Motor neuron (in vitro differentiated cells): ENCODE results near the gene ARHGAP11A. TPM values are rescaled to one million over a fixed set of nuclear protein-coding genes. Genes with fewer than 3 reads are reported as not detected.

ENCODE experiments used
- ATAC-seq, 8 experiments: fragments of 200-7000 bp; cut with Tn5 transposase; replicated peaks in 6 of 8; 2 replicates each; pipeline ENCODE4 v1.8.0; 2021; ENCODE audit warnings: mild to moderate bottlenecking in 8 of 8, moderate library complexity in 8 of 8
- H3K27ac ChIP-seq, 2 donors: fragments of 250-450 bp; sonication (Bioruptor Pico); 2 replicates each; pipeline ENCODE4 v1.9.0; 2021; ENCODE audit warnings: antibody characterized with exemption in 2 of 2, mild to moderate bottlenecking in 2 of 2, moderate library complexity in 1 of 2
- H3K4me1 ChIP-seq, 2 donors: fragments of 250-450 bp; sonication (Bioruptor Pico); replicated peaks in 1 of 2; 2 replicates each; pipeline ENCODE4 v1.6.1; 2021; ENCODE audit warnings: antibody characterized with exemption in 2 of 2, mild to moderate bottlenecking in 2 of 2, moderate library complexity in 1 of 2
- H3K4me3 ChIP-seq, 5 donors: fragments of 250-450 bp; sonication (Bioruptor Pico); 2 replicates each; pipeline ENCODE4 v1.9.0; 2021; ENCODE audit warnings: antibody characterized with exemption in 5 of 5, mild to moderate bottlenecking in 5 of 5, moderate library complexity in 4 of 5
- WGBS, 10 experiments: fragments of 450-650 bp; shearing (Covaris generic); methylation state at CpG; one replicate each; pipeline ENCODE4 v1.0.0; 2022; 5-methylcytosine and 5-hydroxymethylcytosine counted together
- in situ Hi-C, 9 experiments: fragments of 400-800 bp; cut with MboI; loops; one replicate each; pipeline ENCODE4 v1.15.0; 2021; ENCODE audit warnings: low sequenced_read_pairs in 9 of 9, low pct_unique_long_range_greater_than_20kb in 2 of 9; ENCODE audit not compliant: unreplicated experiment in 9 of 9
- total RNA-seq, 8 experiments: library from RNA; unstranded; fragments of 300-600 nt; gene quantifications; 2 replicates each; pipeline versions ENCODE4 v1.2.3 to v1.2.4, GENCODE V29; 2022

ARHGAP11A gene
- total RNA-seq, 8 experiments from 2014 or later = 1.4 to 27.1 (median 3.4) TPM

DNA sequence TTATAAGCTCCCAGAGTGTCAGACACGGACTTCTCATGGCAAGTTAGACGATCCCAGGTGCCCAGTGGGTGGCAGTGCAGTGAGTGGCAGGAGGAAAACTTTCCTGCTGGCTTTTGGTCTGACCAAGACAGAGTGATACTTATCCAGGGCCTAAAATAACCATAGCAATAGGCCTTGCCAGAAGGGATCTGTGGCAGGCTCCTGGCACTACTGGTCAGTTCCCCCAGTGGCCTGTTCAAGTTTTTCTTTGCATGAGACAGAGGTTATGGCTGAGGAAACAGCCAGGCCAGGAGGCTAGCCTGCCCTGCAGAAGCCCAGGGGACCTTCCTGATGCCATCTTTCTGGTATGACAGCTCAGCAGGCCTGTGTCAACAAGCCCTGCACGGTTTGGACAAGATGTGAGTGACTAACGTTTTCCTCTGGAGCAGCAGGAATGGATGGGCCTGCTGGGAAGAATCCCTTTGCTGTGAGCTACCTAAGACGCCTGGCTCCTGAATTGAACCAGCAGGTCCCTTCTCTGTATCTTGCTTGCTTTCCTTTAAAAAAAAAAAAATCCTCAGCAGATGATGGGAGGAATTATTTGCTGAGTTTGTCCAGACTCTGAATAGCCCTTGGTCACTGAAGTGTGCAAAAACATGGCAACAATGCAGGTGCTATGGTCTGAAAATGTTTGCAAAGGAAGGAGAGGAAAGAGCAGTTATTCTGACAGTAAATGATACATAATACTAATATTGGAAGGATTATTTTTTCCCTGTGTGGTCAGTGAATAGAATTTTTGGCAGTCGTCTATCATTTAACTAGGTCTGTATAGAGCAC lies 44.2 kb downstream of the ARHGAP11A start:
- in situ Hi-C loops = loop anchor here (10.0 to 25.0 kb wide), 5 partner anchors 178 to 478 kb away; no protein-coding TSS in a partner anchor

DNA sequence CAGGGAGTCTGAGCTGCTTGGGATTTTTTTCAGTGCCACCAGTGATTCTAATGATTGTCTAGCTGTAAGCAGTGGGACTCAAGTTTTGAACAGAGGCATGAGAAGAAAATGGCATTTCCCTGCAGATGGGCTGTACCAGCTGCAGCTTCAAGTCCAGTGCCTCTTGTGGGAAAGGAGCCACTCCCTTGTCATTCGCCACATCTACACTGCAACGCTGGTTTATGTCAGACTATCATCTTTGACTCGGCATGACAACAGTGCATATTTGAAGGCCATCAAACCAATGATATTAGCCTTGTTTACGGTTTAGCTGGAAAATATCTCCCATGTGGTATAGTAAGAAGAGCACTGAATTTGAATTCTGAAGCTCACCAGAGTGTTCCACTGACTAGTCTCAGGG lies 48.4 kb downstream of the ARHGAP11A start:
- Histone ChIP-seq H3K4me1 (no peaks in the 10 kb centered on the region), H3K4me3 (no peak overlapping the region), H3K27ac (no peak overlapping the region)
- in situ Hi-C loops = loop anchor here in 8 of 9 experiments (10.0 to 25.0 kb wide), 4 partner anchors 174 to 474 kb away; no protein-coding TSS in a partner anchor
- WGBS, 10 experiments = 40 to 100% (median 85%) methylated on average over 1 to 4 of the region's 4 CpGs; no CpG with 5 or more reads in 4 of the 10 experiments
- no peak for ATAC-seq

More for the DNA sequence above, 44.2 kb downstream of the ARHGAP11A start:
- Histone ChIP-seq H3K27ac (no peak overlapping the region), H3K4me3 (no peak overlapping the region), H3K4me1 (no peaks in the 10 kb centered on the region)
- 10 to 83% (median 63%) methylated on average over 1 to 4 of the region's 6 CpGs; no CpG with 5 or more reads in 1 of the 10 experiments for WGBS, 10 experiments
- ATAC-seq = peak in 6 of 8 experiments; percentile 37 to 87 (median 66)

GRCh38 chr15:32664796-32665195 lies 49.5 kb downstream of the ARHGAP11A start:
- no peak for ATAC-seq
- H3K4me1 ChIP-seq = no peaks in the 10 kb centered on the region
- H3K4me3 ChIP-seq = no peak overlapping the region
- no peak overlapping the region for H3K27ac ChIP-seq
- in situ Hi-C loops = loop anchor here in 8 of 9 experiments (10.0 to 25.0 kb wide), 4 partner anchors 173 to 473 kb away; no protein-coding TSS in a partner anchor

GRCh38 chr15:32667321-32667720 lies 52.0 kb downstream of the ARHGAP11A start:
- H3K27ac ChIP-seq = no peak overlapping the region
- 87 to 100% (median 94%) methylated on average over 1 to 6 of the region's 6 CpGs; no CpG with 5 or more reads in 1 of the 10 experiments for WGBS, 10 experiments
- in situ Hi-C loops = loop anchor here in 8 of 9 experiments (10.0 to 25.0 kb wide), 4 partner anchors 170 to 470 kb away; no protein-coding TSS in a partner anchor

DNA sequence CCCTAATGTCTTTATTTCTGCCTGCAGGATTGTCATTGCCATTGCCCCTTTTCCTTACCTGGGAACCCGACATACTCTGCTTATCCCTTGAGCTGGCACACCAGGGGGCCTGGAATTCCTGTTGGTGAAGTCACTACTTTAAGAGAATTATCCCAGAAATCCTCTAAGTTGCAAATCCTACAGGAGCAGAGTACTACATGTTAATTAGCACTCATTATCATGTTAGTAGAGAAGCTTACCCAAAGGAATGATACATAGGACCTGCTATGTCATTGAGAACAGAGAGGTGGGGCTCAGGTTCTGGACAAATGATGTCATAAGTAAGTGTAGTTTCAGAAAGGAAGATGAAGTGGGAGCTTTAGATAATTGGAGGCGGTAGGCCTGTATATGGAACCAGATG lies 53.6 kb downstream of the ARHGAP11A start:
- ATAC-seq = peak in 1 of 8 experiments; percentile 15
- in situ Hi-C loops = loop anchor here in 8 of 9 experiments (10.0 to 25.0 kb wide), 4 partner anchors 168 to 468 kb away; no protein-coding TSS in a partner anchor
- H3K4me1 ChIP-seq = no peaks in the 10 kb centered on the region
- no peak overlapping the region for H3K4me3 ChIP-seq
- WGBS, 10 experiments = 58 to 100% (median 83%) methylated on average over 1 to 2 of the region's 2 CpGs
- no peak overlapping the region for H3K27ac ChIP-seq

More at GRCh38 chr15:32667321-32667720, 52.0 kb downstream of the ARHGAP11A start:
- Histone ChIP-seq H3K4me1 (no peaks in the 10 kb centered on the region), H3K4me3 (no peak overlapping the region)
- no peak for ATAC-seq

DNA sequence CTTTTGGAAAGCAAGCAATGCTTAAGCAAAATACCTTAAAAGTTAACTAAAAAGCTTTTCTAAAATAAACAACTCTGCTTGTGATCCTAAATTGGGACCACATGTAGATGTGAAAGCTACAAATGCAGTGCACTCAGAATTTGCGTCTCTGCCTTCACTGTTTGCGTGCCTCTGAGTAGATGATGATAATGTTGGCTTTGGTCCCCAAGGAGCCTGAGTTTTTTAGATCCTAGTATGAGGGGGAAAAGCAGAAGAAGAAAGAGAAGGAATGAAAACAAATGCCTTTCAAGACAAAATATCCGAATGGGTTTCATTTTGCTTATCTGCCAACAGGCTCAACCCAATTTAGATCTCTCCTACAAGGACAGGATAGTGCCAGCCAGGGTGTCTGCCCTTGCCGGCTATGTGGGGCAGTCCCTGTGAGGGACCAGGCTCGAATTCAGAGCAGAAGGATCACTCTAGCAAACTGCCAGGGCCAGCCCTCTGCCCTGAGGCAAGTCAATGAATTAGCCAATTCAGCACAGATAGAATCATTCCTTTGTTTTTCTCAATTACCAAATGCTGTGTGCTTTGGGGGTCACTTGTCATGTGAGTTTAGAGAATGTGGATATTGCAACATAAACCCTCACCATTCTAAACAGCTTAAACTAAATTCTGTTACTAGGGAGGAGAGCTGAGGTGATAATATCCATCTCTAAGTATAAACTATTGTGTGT lies 54.8 kb downstream of the ARHGAP11A start:
- in situ Hi-C loops = loop anchor here in 8 of 9 experiments (10.0 to 25.0 kb wide), 4 partner anchors 167 to 467 kb away; no protein-coding TSS in a partner anchor
- Histone ChIP-seq H3K27ac (no peak overlapping the region), H3K4me1 (no peaks in the 10 kb centered on the region), H3K4me3 (no peak overlapping the region)
- 4 to 70% (median 62%) methylated on average over 1 to 5 of the region's 5 CpGs for WGBS, 10 experiments
- peak in 3 of 8 experiments; percentile 92 to 94 (median 93) for ATAC-seq

GRCh38 chr15:32670623-32671022 lies 55.3 kb downstream of the ARHGAP11A start:
- no peak for ATAC-seq
- no peak overlapping the region for H3K4me3 ChIP-seq
- no peak overlapping the region for H3K27ac ChIP-seq
- in situ Hi-C loops = loop anchor here in 6 of 9 experiments (25.0 kb wide), 3 partner anchors 167 to 467 kb away; no protein-coding TSS in a partner anchor
- H3K4me1 ChIP-seq = no peaks in the 10 kb centered on the region
- 36 to 100% (median 88%) methylated on average over 1 to 3 of the region's 3 CpGs; no CpG with 5 or more reads in 2 of the 10 experiments for WGBS, 10 experiments

DNA sequence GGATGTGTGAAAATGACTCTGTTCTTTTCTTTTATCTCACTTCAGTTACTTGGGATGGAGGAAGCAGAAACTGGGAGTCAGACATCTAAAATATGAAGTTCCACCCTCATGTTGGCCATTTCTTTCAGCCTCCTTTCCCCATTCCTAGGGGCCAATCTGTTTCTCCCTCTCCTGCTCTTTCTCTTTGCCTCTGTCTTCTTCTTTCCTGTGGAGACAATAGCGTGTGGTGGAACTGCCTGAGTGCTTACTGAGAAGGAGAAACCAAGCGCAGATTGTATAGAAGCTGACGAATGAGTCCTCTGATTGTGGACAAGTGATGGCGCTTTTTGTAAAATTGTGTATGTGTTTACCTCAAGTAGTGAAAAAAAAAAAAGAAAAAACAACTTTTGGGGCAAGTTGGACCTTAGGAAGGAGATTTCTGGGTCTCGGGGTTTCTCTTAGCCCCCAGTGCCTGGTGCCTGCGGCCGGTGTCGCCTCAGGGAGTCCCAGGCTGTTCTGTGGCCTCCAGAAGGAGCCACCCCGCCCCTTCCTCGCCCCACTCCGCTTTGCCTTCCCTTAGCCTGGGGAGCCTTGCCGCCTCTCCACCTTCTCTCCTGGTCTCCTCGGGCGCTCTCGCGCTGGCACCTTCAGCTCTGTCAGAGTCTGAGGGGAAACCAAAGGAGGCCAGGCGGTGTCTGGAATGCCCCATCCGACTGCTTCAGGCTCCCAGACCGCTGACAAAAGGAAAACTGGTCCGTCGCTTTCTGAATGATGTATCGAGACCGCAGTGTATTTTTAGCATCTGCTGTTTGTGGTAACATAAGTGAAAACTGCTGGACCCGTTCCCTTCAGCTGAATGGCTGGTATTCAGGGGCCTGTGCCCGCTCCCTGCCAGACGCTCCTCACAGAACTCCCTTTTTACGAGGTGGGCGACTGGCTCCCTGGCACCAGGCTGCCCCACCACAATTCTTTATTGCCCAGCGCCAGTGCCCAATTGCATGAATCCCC lies 56.3 kb downstream of the ARHGAP11A start:
- 35 to 99% (median 91%) methylated on average over 2 to 23 of the region's 29 CpGs; no CpG with 5 or more reads in 2 of the 10 experiments for WGBS, 10 experiments
- H3K4me3 ChIP-seq = no peak overlapping the region
- no peak for ATAC-seq
- in situ Hi-C loops = loop anchor here in 6 of 9 experiments (25.0 kb wide), 3 partner anchors 166 to 466 kb away; no protein-coding TSS in a partner anchor
- H3K27ac ChIP-seq = no peak overlapping the region
- peaks cover 0 to 2% of the 10 kb centered on the region in 2 donors for H3K4me1 ChIP-seq

GRCh38 chr15:32674681-32675080 lies 59.4 kb downstream of the ARHGAP11A start:
- ATAC-seq = no peak

GRCh38 chr15:32675466-32675865 lies 60.2 kb downstream of the ARHGAP11A start:
- Histone ChIP-seq H3K4me3 (no peak overlapping the region), H3K27ac (no peak overlapping the region), H3K4me1 (peaks cover 7 to 14% of the 10 kb centered on the region in 2 donors)
- in situ Hi-C loops = no loop called here
- no peak for ATAC-seq
- WGBS, 10 experiments = 39 to 90% (median 69%) methylated on average over 2 to 6 of the region's 6 CpGs; no CpG with 5 or more reads in 2 of the 10 experiments

More at GRCh38 chr15:32674681-32675080, 59.4 kb downstream of the ARHGAP11A start:
- WGBS, 10 experiments = 60 to 100% (median 83%) methylated on average over 1 to 2 of the region's 2 CpGs; no CpG with 5 or more reads in 3 of the 10 experiments
- Histone ChIP-seq H3K27ac (no peak overlapping the region), H3K4me3 (no peak overlapping the region), H3K4me1 (peaks cover 7 to 14% of the 10 kb centered on the region in 2 donors)
- in situ Hi-C loops = loop anchor here in 6 of 9 experiments (25.0 kb wide), 3 partner anchors 163 to 463 kb away; no protein-coding TSS in a partner anchor

DNA sequence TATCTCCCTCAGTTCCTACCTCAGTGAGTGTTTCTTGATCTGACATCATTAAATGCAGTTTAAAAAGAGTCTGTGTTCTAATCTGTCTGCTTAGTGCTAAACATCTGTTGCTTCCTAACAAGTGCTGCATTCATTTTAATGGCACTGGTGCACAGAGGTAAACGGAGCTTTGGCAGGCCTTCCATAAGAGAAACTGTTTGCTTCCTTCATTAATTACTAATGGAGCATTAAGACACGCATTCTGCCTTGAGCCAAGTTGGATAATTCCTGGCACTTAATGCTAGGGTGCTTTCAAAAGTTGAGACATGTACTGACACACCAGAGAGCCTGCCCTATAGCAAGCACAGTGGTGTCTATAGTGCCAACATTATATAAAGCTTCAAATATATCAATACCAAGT lies 60.9 kb downstream of the ARHGAP11A start:
- peaks cover 7 to 14% of the 10 kb centered on the region in 2 donors for H3K4me1 ChIP-seq
- 20 to 100% (median 89%) methylated on average over 1 to 2 of the region's 2 CpGs; no CpG with 5 or more reads in 2 of the 10 experiments for WGBS, 10 experiments
- in situ Hi-C loops = no loop called here
- no peak overlapping the region for H3K27ac ChIP-seq
- H3K4me3 ChIP-seq = no peak overlapping the region
- peak in 1 of 8 experiments; percentile 20 for ATAC-seq
